Activated T-helper 2 cell treated with anti-CD3 and anti-CD28 coated beads, Interferon-gamma antibody, Interleukin-2, Interleukin-4, amounts not matched to agents 10 μg/mL and 5 μg/mL and 100 μg/mL, durations not matched to agents 14 hours and 24 hours and 36 hours (primary cell): Measurements from ENCODE around the gene DDX3X. TPM values are rescaled to one million over a fixed set of nuclear protein-coding genes. Genes with fewer than 3 reads are reported as not detected.
"Not testable (repeated sequence)": the region's sequence is repeated elsewhere in the genome, so short reads cannot be mapped to it uniquely, and the experiment has no call there.

Experiments used
- DNase-seq: peaks from one replicate; pipeline ENCODE4 v3.0.0; 2021; ENCODE audit warnings: low spot score
- H3K27ac Mint-ChIP-seq: one replicate; pipeline ENCODE4 v1.8.0; 2021; ENCODE audit warnings: mixed read lengths
- H3K27me3 Mint-ChIP-seq: one replicate; pipeline ENCODE4 v1.8.0; 2021; ENCODE audit warnings: low read depth, mixed read lengths
- H3K36me3 Mint-ChIP-seq: one replicate; pipeline ENCODE4 v1.8.0; 2021; ENCODE audit warnings: low read depth, mixed read lengths
- H3K4me1 Mint-ChIP-seq: one replicate; pipeline ENCODE4 v1.8.0; 2021; ENCODE audit warnings: low read depth, mixed read lengths
- H3K4me3 Mint-ChIP-seq: one replicate; pipeline ENCODE4 v1.8.0; 2021; ENCODE audit warnings: low read depth, mild to moderate bottlenecking, moderate library complexity, mixed read lengths
- H3K9me3 Mint-ChIP-seq: one replicate; pipeline ENCODE4 v1.8.0; 2021; ENCODE audit warnings: mixed read lengths
- intact Hi-C: fragments of 100-400 bp; cut with micrococcal nuclease; formaldehyde crosslinking; loops from one replicate; pipeline ENCODE4 v1.15.1; 2023
- total RNA-seq: library from RNA; stranded (reverse); gene quantifications from 2 replicates; pipeline ENCODE4 v1.2.3, GENCODE V29; 2022

DDX3X gene
- total RNA-seq, 1 donor from 2014 or later = 250 TPM

DNA sequence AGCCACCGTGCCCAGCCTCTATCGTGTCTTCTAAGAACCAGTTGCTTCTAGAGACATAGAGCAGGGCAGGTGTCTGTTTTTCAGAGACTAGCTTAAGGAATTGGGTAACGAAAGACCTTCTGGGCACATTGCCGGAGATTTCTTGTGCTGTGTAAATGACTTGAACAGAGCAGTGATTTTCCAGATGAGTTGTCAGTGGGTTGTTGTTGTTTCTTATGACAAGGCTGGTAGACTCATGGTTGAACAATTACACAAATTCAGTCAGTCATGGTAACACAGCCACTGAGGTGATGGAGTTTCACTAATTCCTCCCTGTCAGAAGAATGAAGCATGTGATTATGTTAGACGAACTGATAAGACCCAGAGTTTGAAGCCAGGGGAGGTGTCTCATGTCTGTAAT lies 20.5 kb upstream of the DDX3X start:
- intact Hi-C loops = no loop called here
- no peaks in the 10 kb centered on the region for H3K36me3 Mint-ChIP-seq
- no peaks in the 10 kb centered on the region for H3K9me3 Mint-ChIP-seq
- H3K4me1 Mint-ChIP-seq = no peaks in the 10 kb centered on the region
- no peak overlapping the region for H3K27ac Mint-ChIP-seq
- no peak for DNase-seq
- H3K4me3 Mint-ChIP-seq = no peak overlapping the region
- H3K27me3 Mint-ChIP-seq = no peaks in the 10 kb centered on the region

DNA sequence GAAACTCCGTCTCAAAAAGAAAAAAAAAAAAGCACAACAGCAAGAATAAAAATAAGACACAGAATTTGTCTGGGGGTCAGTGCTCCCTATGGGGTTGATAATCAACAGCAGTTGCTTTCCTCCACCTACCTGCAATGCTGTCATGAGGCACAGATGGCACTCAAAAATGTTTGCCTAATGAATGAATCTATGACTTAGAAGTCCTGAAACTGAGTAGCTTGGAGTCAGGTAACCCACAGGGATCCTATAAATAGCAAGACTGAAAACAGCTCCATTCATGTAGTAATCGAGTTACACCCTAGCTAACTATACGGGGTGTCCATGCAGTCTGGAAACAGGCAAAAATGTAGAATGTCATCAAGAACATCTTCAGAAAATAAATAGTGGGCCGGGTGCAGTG lies 19.8 kb upstream of the DDX3X start:
- no peak overlapping the region for H3K27ac Mint-ChIP-seq
- no peaks in the 10 kb centered on the region for H3K36me3 Mint-ChIP-seq
- no peak for DNase-seq
- no peaks in the 10 kb centered on the region for H3K9me3 Mint-ChIP-seq
- intact Hi-C loops = no loop called here
- no peak overlapping the region for H3K4me3 Mint-ChIP-seq
- no peaks in the 10 kb centered on the region for H3K27me3 Mint-ChIP-seq
- no peaks in the 10 kb centered on the region for H3K4me1 Mint-ChIP-seq

DNA sequence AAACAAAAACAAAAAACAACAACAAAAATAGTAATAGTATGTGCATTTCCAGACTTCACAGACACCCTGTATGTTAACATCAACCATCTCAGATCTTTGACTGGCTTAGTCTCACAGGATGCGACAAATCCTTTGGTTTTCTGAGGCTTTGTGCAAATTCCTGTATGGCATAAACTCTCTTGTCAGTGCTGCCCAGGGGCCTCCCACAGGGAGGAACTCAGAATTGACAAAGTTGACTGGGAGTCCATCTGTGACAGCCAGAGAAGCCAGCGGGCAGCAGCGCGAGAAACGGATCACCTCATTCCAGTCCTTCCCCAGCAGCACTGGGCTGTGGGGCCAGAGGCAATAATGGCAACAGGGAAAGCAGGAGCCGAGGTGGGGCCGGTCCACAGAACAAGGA lies 19.1 kb upstream of the DDX3X start:
- H3K9me3 Mint-ChIP-seq = no peaks in the 10 kb centered on the region
- no peaks in the 10 kb centered on the region for H3K27me3 Mint-ChIP-seq
- no peaks in the 10 kb centered on the region for H3K36me3 Mint-ChIP-seq
- intact Hi-C loops = no loop called here
- no peak overlapping the region for H3K4me3 Mint-ChIP-seq
- no peaks in the 10 kb centered on the region for H3K4me1 Mint-ChIP-seq
- H3K27ac Mint-ChIP-seq = no peak overlapping the region
- DNase-seq = no peak

- H3K4me3 Mint-ChIP-seq, H3K27ac Mint-ChIP-seq, H3K27me3 Mint-ChIP-seq, H3K36me3 Mint-ChIP-seq, H3K9me3 Mint-ChIP-seq, H3K4me1 Mint-ChIP-seq, intact Hi-C loops, DNase-seq: not testable (repeated sequence)
Measured at GRCh38 chrX:41316266-41316665, 17.7 kb upstream of the DDX3X start.

GRCh38 chrX:41317477-41318208 lies 16.3 kb upstream of the DDX3X start:
- H3K36me3 Mint-ChIP-seq = no peaks in the 10 kb centered on the region
- H3K4me3 Mint-ChIP-seq = no peak overlapping the region
- H3K4me1 Mint-ChIP-seq = no peaks in the 10 kb centered on the region
- intact Hi-C loops = no loop called here
- DNase-seq = no peak
- H3K9me3 Mint-ChIP-seq = no peaks in the 10 kb centered on the region
- H3K27ac Mint-ChIP-seq = no peak overlapping the region
- H3K27me3 Mint-ChIP-seq = no peaks in the 10 kb centered on the region

DNA sequence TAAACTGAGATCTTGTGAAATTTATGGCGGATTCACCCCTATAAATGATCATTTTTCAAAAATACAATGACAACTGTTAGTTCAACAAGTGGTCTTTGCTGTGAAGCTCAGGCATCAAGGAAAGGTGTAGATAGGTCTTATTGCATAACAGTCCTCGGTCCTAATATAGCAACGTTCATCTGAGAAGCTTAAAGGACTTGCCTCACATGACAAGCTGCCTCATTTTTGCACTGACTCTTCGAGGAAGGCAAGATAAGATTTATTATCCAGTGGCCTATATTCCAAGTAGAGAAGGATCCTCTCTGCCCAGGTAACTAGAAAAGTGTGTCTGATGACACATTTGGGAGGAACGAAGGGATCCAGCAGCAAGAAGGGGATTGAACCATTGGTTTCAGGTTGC lies 13.6 kb upstream of the DDX3X start:
- no peaks in the 10 kb centered on the region for H3K9me3 Mint-ChIP-seq
- intact Hi-C loops = no loop called here
- no peak for DNase-seq
- H3K4me3 Mint-ChIP-seq = no peak overlapping the region
- H3K27ac Mint-ChIP-seq = no peak overlapping the region
- no peaks in the 10 kb centered on the region for H3K36me3 Mint-ChIP-seq
- no peaks in the 10 kb centered on the region for H3K4me1 Mint-ChIP-seq
- H3K27me3 Mint-ChIP-seq = no peaks in the 10 kb centered on the region

- Mint-ChIP-seq H3K4me3 (no peak overlapping the region), H3K4me1 (peaks cover 1% of the 10 kb centered on the region), H3K36me3 (no peaks in the 10 kb centered on the region), H3K27ac (no peak overlapping the region), H3K9me3 (no peaks in the 10 kb centered on the region), H3K27me3 (no peaks in the 10 kb centered on the region)
- intact Hi-C loops = no loop called here
- no peak for DNase-seq
Measured at GRCh38 chrX:41322821-41323603, 10.9 kb upstream of the DDX3X start.

DNA sequence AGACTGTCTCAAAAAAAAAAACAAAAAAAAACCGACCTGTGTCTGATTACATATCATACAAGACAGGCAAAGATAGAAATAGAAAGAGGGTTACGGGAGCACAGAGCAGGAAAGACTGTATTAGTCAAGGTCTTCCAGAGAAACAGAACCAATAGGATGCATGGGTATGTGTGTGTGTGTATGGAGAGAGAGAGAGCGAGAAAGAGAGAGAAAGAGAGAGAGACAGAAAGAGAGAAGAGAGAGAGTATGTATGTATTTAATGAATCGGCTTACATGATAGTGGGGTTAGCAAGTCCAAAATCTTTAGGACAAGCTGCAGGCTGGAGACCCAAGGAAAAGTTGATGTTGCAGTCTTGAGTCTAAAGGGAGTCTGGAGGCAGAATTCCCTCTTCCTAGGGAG lies 7.5 kb upstream of the DDX3X start:
- Mint-ChIP-seq H3K27me3 (no peaks in the 10 kb centered on the region), H3K9me3 (no peaks in the 10 kb centered on the region), H3K27ac (no peak overlapping the region), H3K4me1 (peaks cover 17% of the 10 kb centered on the region), H3K4me3 (no peak overlapping the region), H3K36me3 (no peaks in the 10 kb centered on the region)
- intact Hi-C loops = no loop called here
- no peak for DNase-seq

- Mint-ChIP-seq H3K4me1 (peaks cover 17% of the 10 kb centered on the region), H3K27ac (no peak overlapping the region), H3K9me3 (no peaks in the 10 kb centered on the region), H3K36me3 (no peaks in the 10 kb centered on the region), H3K27me3 (no peaks in the 10 kb centered on the region), H3K4me3 (no peak overlapping the region)
- DNase-seq = no peak
- intact Hi-C loops = no loop called here
Measured at GRCh38 chrX:41327341-41327740, 6.6 kb upstream of the DDX3X start.

DNA sequence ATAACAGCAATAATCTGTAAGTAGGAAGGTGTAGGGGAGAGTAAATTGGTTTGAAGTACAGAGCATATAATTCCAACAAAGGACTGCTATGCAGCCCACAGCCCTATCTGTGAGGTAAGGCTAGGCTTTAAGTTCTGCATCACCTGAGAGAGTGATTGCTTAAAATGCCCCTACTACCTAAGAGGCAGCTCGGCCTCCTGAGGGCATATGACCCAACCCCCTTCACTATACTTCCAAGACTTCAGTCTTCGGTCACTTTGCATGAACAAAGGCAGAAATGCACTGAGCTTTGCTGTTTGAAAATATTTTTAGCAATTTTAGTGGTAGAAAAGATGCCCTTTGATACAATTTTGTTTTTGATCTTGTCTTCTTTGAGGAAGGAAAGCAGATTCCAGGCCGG lies 4.9 kb upstream of the DDX3X start:
- Mint-ChIP-seq H3K9me3 (no peaks in the 10 kb centered on the region), H3K4me1 (peaks cover 17% of the 10 kb centered on the region), H3K27ac (no peak overlapping the region), H3K27me3 (no peaks in the 10 kb centered on the region), H3K36me3 (peaks cover 1% of the 10 kb centered on the region), H3K4me3 (no peak overlapping the region)
- intact Hi-C loops = no loop called here
- DNase-seq = no peak

DNA sequence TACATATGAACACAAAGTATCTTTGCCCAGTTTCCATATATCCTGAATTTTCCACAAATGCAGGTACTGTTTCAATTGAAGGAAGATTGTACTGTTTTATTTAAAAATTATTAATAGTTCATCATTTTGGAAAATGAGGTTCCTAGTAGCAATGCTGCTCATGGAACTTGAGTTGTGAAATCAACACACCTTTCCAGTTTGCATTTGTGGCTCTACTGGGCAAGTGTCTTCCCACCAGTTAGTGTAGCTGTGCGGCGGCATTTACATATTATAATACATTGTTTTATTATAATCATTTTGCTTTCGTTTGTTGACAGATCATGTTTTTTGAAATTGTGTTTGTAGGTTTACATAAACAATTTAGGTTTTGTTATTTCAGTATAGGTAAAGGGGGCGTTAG lies 2.0 kb upstream of the DDX3X start:
- no peaks in the 10 kb centered on the region for H3K27me3 Mint-ChIP-seq
- no peak for DNase-seq
- H3K36me3 Mint-ChIP-seq = peaks cover 29% of the 10 kb centered on the region
- H3K27ac Mint-ChIP-seq = peak overlapping the region; percentile 100
- no peaks in the 10 kb centered on the region for H3K9me3 Mint-ChIP-seq
- intact Hi-C loops = loop anchor here (2.0 to 10.0 kb wide), 6 partner anchors 19 to 597 kb away; partner anchors contain the start of genes MED14 and USP9X
- H3K4me3 Mint-ChIP-seq = peak overlapping the region; percentile 97
- H3K4me1 Mint-ChIP-seq = peaks cover 18% of the 10 kb centered on the region

- Mint-ChIP-seq H3K4me3 (peak overlapping the region; percentile 97), H3K9me3 (no peaks in the 10 kb centered on the region), H3K27ac (peak overlapping the region; percentile 100), H3K36me3 (peaks cover 34% of the 10 kb centered on the region), H3K27me3 (no peaks in the 10 kb centered on the region), H3K4me1 (peaks cover 20% of the 10 kb centered on the region)
- intact Hi-C loops = loop anchor here (2.0 to 10.0 kb wide), 6 partner anchors 18 to 598 kb away; partner anchors contain the start of genes MED14 and USP9X
- no peak for DNase-seq
Measured at GRCh38 chrX:41332408-41333002, 1.5 kb upstream of the DDX3X start.
